NB4 (cell line): ENCODE measurements around the gene ARHGAP29.

ENCODE experiments used
- MAX ChIP-seq: IDR thresholded peaks from 2 replicates; pipeline ENCODE4 v1.6.1; 2011; ENCODE audit warnings: low read depth, low read length
- MYC ChIP-seq: IDR thresholded peaks from 2 replicates; pipeline ENCODE4 v1.6.1; 2011; ENCODE audit warnings: low read depth, low read length
- POLR2A ChIP-seq: IDR thresholded peaks from 2 replicates; pipeline ENCODE4 v1.6.1; 2011; ENCODE audit warnings: mild to moderate bottlenecking; ENCODE audit not compliant: insufficient read length; ENCODE audit errors: extremely low read depth
- TF ChIP-seq, protein P1 (sequence below): IDR thresholded peaks from one replicate; pipeline ENCODE4 v1.5.1; 2012; ENCODE audit warnings: low read depth, low read length

- TF ChIP-seq, protein P1, sequence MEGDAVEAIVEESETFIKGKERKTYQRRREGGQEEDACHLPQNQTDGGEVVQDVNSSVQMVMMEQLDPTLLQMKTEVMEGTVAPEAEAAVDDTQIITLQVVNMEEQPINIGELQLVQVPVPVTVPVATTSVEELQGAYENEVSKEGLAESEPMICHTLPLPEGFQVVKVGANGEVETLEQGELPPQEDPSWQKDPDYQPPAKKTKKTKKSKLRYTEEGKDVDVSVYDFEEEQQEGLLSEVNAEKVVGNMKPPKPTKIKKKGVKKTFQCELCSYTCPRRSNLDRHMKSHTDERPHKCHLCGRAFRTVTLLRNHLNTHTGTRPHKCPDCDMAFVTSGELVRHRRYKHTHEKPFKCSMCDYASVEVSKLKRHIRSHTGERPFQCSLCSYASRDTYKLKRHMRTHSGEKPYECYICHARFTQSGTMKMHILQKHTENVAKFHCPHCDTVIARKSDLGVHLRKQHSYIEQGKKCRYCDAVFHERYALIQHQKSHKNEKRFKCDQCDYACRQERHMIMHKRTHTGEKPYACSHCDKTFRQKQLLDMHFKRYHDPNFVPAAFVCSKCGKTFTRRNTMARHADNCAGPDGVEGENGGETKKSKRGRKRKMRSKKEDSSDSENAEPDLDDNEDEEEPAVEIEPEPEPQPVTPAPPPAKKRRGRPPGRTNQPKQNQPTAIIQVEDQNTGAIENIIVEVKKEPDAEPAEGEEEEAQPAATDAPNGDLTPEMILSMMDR = no peak
- TF ChIP-seq POLR2A (no peak), MAX (no peak), MYC (no peak)
These were observed 23.4 kb upstream of the ARHGAP29 start for GRCh38 chr1:94260635-94261387.
